ENCODE measurements around the gene MAP4K2. TPM values are rescaled to one million over a fixed set of nuclear protein-coding genes. Genes with fewer than 3 reads are reported as not detected.
"Not testable (repeated sequence)": the region's sequence is repeated elsewhere in the genome, so short reads cannot be mapped to it uniquely, and the experiment has no call there.

The MAP4K2 gene
- total and polyA plus RNA-seq, 8 donors: 2.3 to 66.9 (median 13.4) TPM

- Histone ChIP-seq H3K9me3 (no peaks in the 10 kb centered on the region), H3K27me3 (no peaks in the 10 kb centered on the region), H3K27ac (peak overlapping the region in 2 of 5 donors; percentile 92 to 94), H3K36me3 (no peaks in the 10 kb centered on the region), H3K4me1 (peaks cover 55 to 86% (median 82%) of the 10 kb centered on the region in 4 donors), H3K4me3 (no peak overlapping the region)
- peak; percentile 95 to 97 for DNase-seq
- TF ChIP-seq POLR2A (IDR thresholded peaks at IDR 0.05): no peak
- peak in 6 of 7 experiments; percentile 13 to 98 (median 94) for TF ChIP-seq CTCF (IDR thresholded peaks at IDR 0.05)
- TF ChIP-seq POLR2AphosphoS5 (IDR thresholded peaks at IDR 0.05): peak in 2 of 3 donors; percentile 15 to 83
- WGBS, 5 donors: 16 to 25% (median 19%) methylated on average over 11 to 13 of the region's 13 CpGs
- intact Hi-C loops (cut with DNase I; ENCODE audit: low total_unique reads): loop anchor here (2.0 kb wide), 1 partner anchor 46 kb away; no protein-coding TSS in a partner anchor
Measured at GRCh38 chr11:64846998-64847666, 44.1 kb upstream of the MAP4K2 start.

DNA sequence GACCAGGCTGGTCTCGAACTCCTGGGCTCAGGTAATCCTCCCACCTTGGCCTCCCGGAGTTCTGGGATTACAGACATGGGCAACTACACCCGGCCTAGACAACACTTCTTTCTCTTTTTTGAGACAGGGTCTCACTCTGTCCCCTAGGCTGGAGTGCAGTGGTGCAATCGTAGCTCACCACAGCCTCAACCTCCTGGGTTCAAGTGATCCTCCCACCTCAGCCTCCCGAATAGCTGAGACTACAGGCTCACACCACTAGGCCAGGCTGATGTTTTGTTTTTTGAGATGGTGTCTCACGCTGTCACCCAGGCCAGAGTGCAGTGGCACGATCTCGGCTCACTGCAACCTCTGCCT lies 42.7 kb upstream of the MAP4K2 start:
- intact Hi-C loops (cut with DNase I; ENCODE audit: low total_unique reads): loop anchor here (2.0 kb wide), 1 partner anchor 47 kb away; no protein-coding TSS in a partner anchor
- not testable (repeated sequence) for H3K9me3 ChIP-seq, H3K36me3 ChIP-seq, DNase-seq, H3K4me3 ChIP-seq, H3K27me3 ChIP-seq
- H3K27ac ChIP-seq: peak overlapping the region in 4 of 5 donors; percentile 9 to 89 (median 42)
- H3K4me1 ChIP-seq: peaks cover 43 to 76% (median 74%) of the 10 kb centered on the region in 4 donors
- WGBS, 5 donors: 85 to 91% (median 87%) methylated on average over 8 of the region's 8 CpGs

DNA sequence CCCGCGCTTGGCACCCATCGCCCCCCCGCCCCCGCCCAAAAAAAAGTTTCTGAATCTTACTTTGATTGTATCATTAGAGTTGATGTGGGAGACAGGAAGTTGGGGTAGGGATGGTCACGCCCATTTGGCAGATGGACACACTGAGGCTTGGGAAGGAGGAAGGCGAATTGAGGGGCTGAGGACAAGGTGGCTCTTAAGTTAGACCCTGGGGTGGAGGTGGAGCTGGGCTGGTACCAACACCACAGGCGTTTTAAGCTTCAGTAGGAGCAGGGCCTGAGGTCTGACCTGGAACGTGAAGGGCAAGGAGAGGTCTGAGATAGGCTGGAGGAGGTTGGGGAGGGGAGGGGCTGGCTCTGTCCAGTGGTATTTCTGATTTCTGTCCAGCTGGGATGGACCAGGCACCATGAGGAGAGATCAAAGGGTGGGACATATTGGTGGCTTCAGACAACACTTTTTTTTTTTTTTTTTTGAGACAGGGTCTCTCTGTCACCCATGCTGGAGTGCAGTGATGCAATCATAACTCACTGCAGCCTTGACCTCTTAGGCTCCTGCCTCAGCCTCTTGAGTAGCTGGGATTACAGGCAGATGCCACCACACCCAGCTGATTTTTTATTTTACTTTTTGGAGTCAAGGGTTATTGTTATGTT lies 42.2 kb upstream of the MAP4K2 start:
- peaks cover 39 to 71% (median 69%) of the 10 kb centered on the region in 4 donors for H3K4me1 ChIP-seq
- H3K27me3 ChIP-seq: no peaks in the 10 kb centered on the region
- DNase-seq: no peak
- peak overlapping the region; percentile 50 to 65 (median 57) for H3K4me3 ChIP-seq
- TF ChIP-seq EP300 (IDR thresholded peaks at IDR 0.05) (no peak), POLR2A (IDR thresholded peaks at IDR 0.05) (no peak), CTCF (IDR thresholded peaks at IDR 0.05) (no peak), POLR2AphosphoS5 (IDR thresholded peaks at IDR 0.05) (no peak)
- H3K27ac ChIP-seq: peak overlapping the region; percentile 83 to 94 (median 87)
- H3K9me3 ChIP-seq: no peaks in the 10 kb centered on the region
- WGBS, 5 donors: 8 to 11% (median 9%) methylated on average over 9 of the region's 9 CpGs
- peaks cover 0 to 9% (median 2%) of the 10 kb centered on the region in 4 donors for H3K36me3 ChIP-seq
- intact Hi-C loops (cut with DNase I; ENCODE audit: low total_unique reads): no loop called here

DNA sequence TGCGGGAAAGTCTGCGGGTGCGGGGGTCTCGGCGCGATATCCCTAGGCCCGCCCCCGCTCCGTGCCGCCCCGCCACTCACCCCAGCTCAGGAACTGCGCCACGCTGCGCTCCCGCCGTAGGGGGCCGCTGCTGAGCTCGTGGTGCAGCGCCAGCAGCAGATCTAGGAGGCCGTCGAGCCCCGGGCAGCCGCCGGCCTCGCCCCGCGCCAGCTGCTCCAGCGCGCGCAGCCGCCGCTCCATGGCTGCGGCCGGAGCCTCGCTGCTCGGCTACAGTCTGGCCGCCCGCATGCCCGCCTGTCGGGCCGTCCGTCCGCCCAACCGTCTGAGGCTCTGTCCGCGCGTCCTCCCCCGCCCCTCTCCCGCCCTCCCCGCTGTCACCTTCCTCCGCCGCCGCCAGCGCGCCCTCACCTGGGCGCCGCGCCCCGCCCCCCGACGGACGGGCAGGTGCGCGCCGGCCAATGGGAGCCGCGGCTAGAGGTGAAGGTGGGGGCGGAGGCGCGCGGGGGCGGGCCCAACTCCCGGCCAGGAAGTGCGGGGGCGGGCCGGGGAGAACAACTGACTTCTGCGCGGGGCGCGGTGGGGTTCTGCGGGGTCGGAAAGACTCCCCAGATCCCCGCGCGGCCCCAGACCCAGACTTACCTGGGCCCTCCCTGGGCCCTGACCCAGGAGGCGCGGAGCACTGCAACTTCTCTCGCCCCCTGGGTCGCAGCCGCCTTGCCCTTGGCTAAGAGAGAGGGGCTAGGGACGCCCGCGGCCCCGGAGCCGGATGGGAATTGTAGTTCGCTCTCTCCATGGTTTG lies 41.5 kb upstream of the MAP4K2 start, which contains the start of gene CDC42BPG:
TSS of gene CDC42BPG (minus strand) at position 324 of the 799 bp plus-strand sequence. CDS start at position 240, 84 bp downstream.
- H3K9me3 ChIP-seq: no peaks in the 10 kb centered on the region
- H3K27ac ChIP-seq: peak within 1 kb of the TSS; percentile 83 to 94 (median 89)
- TF ChIP-seq EP300 (IDR thresholded peaks at IDR 0.05) (no peak), CTCF (IDR thresholded peaks at IDR 0.05) (peak in 5 of 7 experiments; percentile 12 to 69 (median 62)), POLR2AphosphoS5 (IDR thresholded peaks at IDR 0.05) (peak in 2 of 3 donors; percentile 7 to 11)
- 1 to 2% (median 1%) methylated on average over 34 to 96 of the region's 96 CpGs for WGBS, 5 donors
- H3K4me1 ChIP-seq: peaks cover 32 to 64% (median 62%) of the 10 kb centered on the region in 4 donors
- intact Hi-C loops (cut with DNase I; ENCODE audit: low total_unique reads): no loop called here
- H3K27me3 ChIP-seq: no peaks in the 10 kb centered on the region
- H3K36me3 ChIP-seq: peaks cover 0 to 16% (median 10%) of the 10 kb centered on the region in 4 donors
- DNase-seq: peak; percentile 92 to 95
- H3K4me3 ChIP-seq: peak within 1 kb of the TSS; percentile 50 to 65 (median 57)

Measured in stomach (tissue), 9 donors.